C4-2B (cell line): Measurements from ENCODE around the gene FABP7.

Source experiments
- ZFX ChIP-seq: fragments of 450-650 bp; IDR thresholded peaks from 2 replicates; pipeline ENCODE4 v1.6.1; 2017
- TF ChIP-seq, protein P1 (sequence below): fragments of 450-650 bp; conservative IDR thresholded peaks from 2 replicates; pipeline ENCODE4 v1.5.1; 2017; ENCODE audit warnings: mild to moderate bottlenecking

DNA sequence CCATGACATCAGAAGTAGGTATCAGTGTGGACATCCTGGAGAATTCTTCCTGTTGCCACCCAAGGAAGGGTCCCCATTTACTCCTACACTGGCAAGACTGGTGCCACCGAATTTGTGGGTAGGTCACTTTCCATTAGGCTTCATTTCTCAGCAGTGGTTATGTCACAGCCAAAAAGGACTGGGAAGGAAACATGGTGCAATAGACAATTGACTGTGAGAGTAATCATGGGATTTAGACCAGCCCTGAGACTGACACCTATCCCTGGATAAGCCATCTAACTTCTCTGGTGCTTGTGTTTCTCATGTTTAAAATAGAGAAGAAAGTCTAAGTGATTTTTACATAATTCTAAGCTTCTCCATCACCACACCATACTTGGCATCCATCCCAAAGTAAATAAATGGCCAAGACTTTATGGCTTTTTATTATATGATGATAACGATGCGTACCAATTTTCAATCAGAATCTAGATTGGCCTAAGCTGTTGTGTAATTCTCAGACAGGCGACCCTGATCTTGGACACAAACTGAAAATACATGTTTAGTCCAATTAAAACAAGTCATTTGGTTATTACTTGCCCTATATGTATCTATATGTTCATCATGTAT is 19.7 kb downstream of the FABP7 start:
- TF ChIP-seq, protein P1, sequence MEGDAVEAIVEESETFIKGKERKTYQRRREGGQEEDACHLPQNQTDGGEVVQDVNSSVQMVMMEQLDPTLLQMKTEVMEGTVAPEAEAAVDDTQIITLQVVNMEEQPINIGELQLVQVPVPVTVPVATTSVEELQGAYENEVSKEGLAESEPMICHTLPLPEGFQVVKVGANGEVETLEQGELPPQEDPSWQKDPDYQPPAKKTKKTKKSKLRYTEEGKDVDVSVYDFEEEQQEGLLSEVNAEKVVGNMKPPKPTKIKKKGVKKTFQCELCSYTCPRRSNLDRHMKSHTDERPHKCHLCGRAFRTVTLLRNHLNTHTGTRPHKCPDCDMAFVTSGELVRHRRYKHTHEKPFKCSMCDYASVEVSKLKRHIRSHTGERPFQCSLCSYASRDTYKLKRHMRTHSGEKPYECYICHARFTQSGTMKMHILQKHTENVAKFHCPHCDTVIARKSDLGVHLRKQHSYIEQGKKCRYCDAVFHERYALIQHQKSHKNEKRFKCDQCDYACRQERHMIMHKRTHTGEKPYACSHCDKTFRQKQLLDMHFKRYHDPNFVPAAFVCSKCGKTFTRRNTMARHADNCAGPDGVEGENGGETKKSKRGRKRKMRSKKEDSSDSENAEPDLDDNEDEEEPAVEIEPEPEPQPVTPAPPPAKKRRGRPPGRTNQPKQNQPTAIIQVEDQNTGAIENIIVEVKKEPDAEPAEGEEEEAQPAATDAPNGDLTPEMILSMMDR, result no peak
- TF ChIP-seq ZFX, result no peak
